ENCODE results near the gene CCNH. TPM values are rescaled to one million over a fixed set of nuclear protein-coding genes. Genes with fewer than 3 reads are reported as not detected.

CCNH gene
- total RNA-seq, 1 experiment from 2014 or later, result 38.3 TPM

- Histone ChIP-seq H3K4ac (ENCODE audit: low read depth, low read length) (no peak overlapping the region), H2BK5ac (ENCODE audit: insufficient read length, low read length) (no peak overlapping the region), H2BK20ac (ENCODE audit: low read depth, low read length, poor library complexity, severe bottlenecking) (no peak overlapping the region), H3K4me2 (ENCODE audit: insufficient read depth, insufficient read length, low read length) (no peak overlapping the region), H3T11ph (ENCODE audit: low read length) (no peak overlapping the region), H4K8ac (replicated peaks; ENCODE audit: insufficient read length, low read depth, low read length) (no peak overlapping the region), H4K5ac (ENCODE audit: insufficient read length, low read depth, low read length) (no peak overlapping the region), H3K18ac (ENCODE audit: insufficient read length, low read depth, low read length) (no peak overlapping the region), H2BK12ac (ENCODE audit: insufficient read length, low read depth, low read length) (no peak overlapping the region), H3K27me3 (ENCODE audit: insufficient read depth, low read length) (no peaks in the 10 kb centered on the region), H4K91ac (ENCODE audit: insufficient read length, low read depth, low read length) (no peak overlapping the region), H3K23ac (ENCODE audit: insufficient read length, low read depth, low read length) (no peak overlapping the region), H3K9me3 (ENCODE audit: control insufficient read depth, low read depth, low read length) (no peaks in the 10 kb centered on the region), H4K20me1 (ENCODE audit: control insufficient read depth, insufficient read depth, insufficient read length) (no peaks in the 10 kb centered on the region), H3K79me2 (ENCODE audit: insufficient read depth, low read length) (no peaks in the 10 kb centered on the region), H3K14ac (ENCODE audit: insufficient read depth, low read length) (no peak overlapping the region), H3K4me1 (ENCODE audit: insufficient read depth, low read length) (no peaks in the 10 kb centered on the region), H3K23me2 (ENCODE audit: insufficient read length, low read depth, low read length, poor library complexity, severe bottlenecking) (no peaks in the 10 kb centered on the region), H3K9ac (ENCODE audit: extremely low read depth, insufficient read length, low read length) (no peak overlapping the region), H3K27ac (ENCODE audit: insufficient read length, low read depth, low read length) (no peak overlapping the region), H2AFZ (ENCODE audit: low read length) (no peak overlapping the region), H2BK15ac (ENCODE audit: low read depth, low read length) (no peak overlapping the region), H2BK120ac (ENCODE audit: low read depth, low read length, poor library complexity, severe bottlenecking) (no peak overlapping the region), H2AK5ac (ENCODE audit: insufficient read length, low read length) (no peak overlapping the region), H3K56ac (ENCODE audit: insufficient read length, low read depth, low read length) (no peak overlapping the region), H3K79me1 (ENCODE audit: insufficient read depth, low read depth, low read length, poor library complexity, severe bottlenecking) (no peaks in the 10 kb centered on the region)
- Mint-ChIP-seq H3K36me3 (ENCODE audit: insufficient read depth in 1 of 3, low read depth in 3 of 3) (no peaks in the 10 kb centered on the region; a peak in 1 of 7 replicates), H3K27me3 (ENCODE audit: low read depth) (no peaks in the 10 kb centered on the region), H3K4me3 (no peak overlapping the region), H3K9me3 (peaks cover under 1 to 2% of the 10 kb centered on the region in 2 experiments; a peak in 2 of 5 replicates), H3K4me1 (no peaks in the 10 kb centered on the region), H3K27ac (no peak overlapping the region)
- no peak for DNase-seq
- no peak for TF ChIP-seq CTCF (conservative IDR thresholded peaks at IDR 0.05)
- WGBS (ENCODE audit: extremely low coverage, insufficient read length, low lambda C conversion rate), result no CpG with 5 or more reads among the region's 1 CpG
These were observed 21.7 kb upstream of the CCNH start for GRCh38 chr5:87434461-87434860.

All from H9 (cell line).